ENCODE measurements around the gene C17orf50.

The C17orf50 gene

DNA sequence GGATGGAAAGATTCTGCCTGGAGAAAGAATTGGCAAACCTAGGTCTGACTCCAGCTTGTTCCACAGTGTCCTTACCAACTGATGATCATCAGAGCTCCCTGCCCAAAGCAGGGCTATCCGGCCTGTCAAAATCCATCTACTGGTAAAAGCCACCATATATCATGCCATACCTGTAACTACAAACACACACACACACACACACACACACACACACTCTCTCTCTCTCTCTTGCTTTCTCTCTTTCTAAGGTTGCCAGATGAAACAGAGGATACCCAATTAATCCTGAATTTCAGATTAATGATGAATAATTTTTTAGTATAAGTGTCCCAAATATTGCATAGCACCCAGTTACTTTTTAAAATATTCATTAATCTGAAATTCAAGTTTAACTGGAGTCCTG is 36.3 kb downstream of the C17orf50 start:
- Histone ChIP-seq H3K4me1 (ENCODE audit: control insufficient read depth in 1 of 2, insufficient read depth in 1 of 2, low read depth in 1 of 2, low read length in 1 of 2) (peaks cover 7 to 9% of the 10 kb centered on the region in 2 experiments), H3K9me3 (no peaks in the 10 kb centered on the region), H3K4me3 (ENCODE audit: low read depth in 1 of 2, low read length in 1 of 2) (no peak overlapping the region), H3K36me3 (no peaks in the 10 kb centered on the region), H3K27ac (no peak overlapping the region), H3K27me3 (peaks cover 98% of the 10 kb centered on the region)
- TF ChIP-seq, protein P1, sequence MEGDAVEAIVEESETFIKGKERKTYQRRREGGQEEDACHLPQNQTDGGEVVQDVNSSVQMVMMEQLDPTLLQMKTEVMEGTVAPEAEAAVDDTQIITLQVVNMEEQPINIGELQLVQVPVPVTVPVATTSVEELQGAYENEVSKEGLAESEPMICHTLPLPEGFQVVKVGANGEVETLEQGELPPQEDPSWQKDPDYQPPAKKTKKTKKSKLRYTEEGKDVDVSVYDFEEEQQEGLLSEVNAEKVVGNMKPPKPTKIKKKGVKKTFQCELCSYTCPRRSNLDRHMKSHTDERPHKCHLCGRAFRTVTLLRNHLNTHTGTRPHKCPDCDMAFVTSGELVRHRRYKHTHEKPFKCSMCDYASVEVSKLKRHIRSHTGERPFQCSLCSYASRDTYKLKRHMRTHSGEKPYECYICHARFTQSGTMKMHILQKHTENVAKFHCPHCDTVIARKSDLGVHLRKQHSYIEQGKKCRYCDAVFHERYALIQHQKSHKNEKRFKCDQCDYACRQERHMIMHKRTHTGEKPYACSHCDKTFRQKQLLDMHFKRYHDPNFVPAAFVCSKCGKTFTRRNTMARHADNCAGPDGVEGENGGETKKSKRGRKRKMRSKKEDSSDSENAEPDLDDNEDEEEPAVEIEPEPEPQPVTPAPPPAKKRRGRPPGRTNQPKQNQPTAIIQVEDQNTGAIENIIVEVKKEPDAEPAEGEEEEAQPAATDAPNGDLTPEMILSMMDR (IDR thresholded peaks at IDR 0.05): no peak

DNA sequence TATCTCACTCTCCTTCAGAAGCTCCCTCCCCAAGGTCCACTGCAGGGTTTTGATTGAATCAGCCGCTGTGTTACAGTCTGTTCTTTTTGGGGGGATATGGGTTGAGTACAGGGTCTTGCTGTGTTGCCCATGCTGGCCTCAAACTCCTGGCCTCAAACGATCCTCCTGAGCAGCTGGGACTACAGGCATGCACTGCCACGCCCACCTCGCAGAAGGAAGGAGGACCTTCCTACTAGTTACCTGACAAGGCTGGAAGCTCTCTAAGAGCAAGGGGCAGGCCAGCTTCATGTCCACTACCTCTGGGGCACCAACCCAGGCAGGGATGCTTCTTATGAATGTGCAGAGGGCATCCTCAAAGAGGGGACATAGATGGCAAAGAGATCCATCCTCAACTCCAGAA is 36.7 kb downstream of the C17orf50 start:
- Histone ChIP-seq H3K9me3 (no peaks in the 10 kb centered on the region), H3K4me1 (ENCODE audit: control insufficient read depth in 1 of 2, insufficient read depth in 1 of 2, low read depth in 1 of 2, low read length in 1 of 2) (peaks cover 7 to 9% of the 10 kb centered on the region in 2 experiments), H3K27me3 (peaks cover 96% of the 10 kb centered on the region), H3K36me3 (no peaks in the 10 kb centered on the region), H3K27ac (no peak overlapping the region), H3K4me3 (ENCODE audit: low read depth in 1 of 2, low read length in 1 of 2) (no peak overlapping the region)
- TF ChIP-seq, protein P1 (IDR thresholded peaks at IDR 0.05): no peak

DNA sequence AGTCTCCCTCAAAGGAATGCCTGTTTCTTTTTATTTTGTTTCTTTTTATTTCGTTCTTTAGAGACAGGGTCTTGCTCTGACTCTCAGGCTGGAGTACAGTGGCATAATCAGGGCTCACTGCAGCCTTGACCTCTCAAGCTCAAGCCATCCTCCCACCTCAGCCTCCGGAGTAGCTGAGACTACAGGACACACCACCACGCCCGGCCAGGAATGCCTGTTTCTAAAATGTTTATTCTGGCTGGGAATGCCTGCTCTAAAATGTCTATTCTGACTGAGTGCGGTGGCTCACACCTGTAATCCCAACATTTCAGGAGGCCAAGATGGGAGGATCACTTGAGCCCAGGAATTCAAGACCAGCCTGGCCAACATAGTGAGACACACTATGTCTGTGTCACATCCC is 37.2 kb downstream of the C17orf50 start:
- TF ChIP-seq, protein P1 (IDR thresholded peaks at IDR 0.05): no peak
- peaks cover 7 to 9% of the 10 kb centered on the region in 2 experiments for H3K4me1 ChIP-seq (ENCODE audit: control insufficient read depth in 1 of 2, insufficient read depth in 1 of 2, low read depth in 1 of 2, low read length in 1 of 2)
- H3K36me3 ChIP-seq: no peaks in the 10 kb centered on the region
- no peaks in the 10 kb centered on the region for H3K9me3 ChIP-seq
- H3K4me3 ChIP-seq (ENCODE audit: low read depth in 1 of 2, low read length in 1 of 2): no peak overlapping the region
- H3K27ac ChIP-seq: no peak overlapping the region
- peaks cover 94% of the 10 kb centered on the region for H3K27me3 ChIP-seq

DNA sequence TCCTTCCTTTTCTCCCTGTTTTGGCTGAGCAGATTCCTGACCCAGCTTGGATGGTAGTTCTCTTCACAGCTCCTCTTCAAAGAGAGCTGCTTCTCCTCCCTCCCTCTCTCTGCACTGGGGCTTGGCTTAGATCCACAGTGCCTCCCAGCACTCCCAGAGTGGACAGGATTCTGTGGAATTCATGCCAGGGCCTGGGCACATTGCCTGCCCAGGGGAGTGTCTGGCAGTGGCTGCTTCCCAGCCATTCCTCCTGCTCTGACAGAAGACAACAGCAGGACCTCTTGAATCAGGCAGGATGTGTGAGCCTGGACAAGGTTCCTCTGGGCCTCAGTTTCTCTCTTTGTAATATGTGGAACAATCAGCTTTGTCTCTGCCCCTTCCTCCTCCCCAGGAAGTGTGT is 39.3 kb downstream of the C17orf50 start:
- peaks cover 7 to 9% of the 10 kb centered on the region in 2 experiments for H3K4me1 ChIP-seq (ENCODE audit: control insufficient read depth in 1 of 2, insufficient read depth in 1 of 2, low read depth in 1 of 2, low read length in 1 of 2)
- H3K36me3 ChIP-seq: no peaks in the 10 kb centered on the region
- H3K27me3 ChIP-seq: peaks cover 74% of the 10 kb centered on the region
- no peak overlapping the region for H3K4me3 ChIP-seq (ENCODE audit: low read depth in 1 of 2, low read length in 1 of 2)
- no peaks in the 10 kb centered on the region for H3K9me3 ChIP-seq
- TF ChIP-seq, protein P1 (IDR thresholded peaks at IDR 0.05): no peak
- no peak overlapping the region for H3K27ac ChIP-seq

DNA sequence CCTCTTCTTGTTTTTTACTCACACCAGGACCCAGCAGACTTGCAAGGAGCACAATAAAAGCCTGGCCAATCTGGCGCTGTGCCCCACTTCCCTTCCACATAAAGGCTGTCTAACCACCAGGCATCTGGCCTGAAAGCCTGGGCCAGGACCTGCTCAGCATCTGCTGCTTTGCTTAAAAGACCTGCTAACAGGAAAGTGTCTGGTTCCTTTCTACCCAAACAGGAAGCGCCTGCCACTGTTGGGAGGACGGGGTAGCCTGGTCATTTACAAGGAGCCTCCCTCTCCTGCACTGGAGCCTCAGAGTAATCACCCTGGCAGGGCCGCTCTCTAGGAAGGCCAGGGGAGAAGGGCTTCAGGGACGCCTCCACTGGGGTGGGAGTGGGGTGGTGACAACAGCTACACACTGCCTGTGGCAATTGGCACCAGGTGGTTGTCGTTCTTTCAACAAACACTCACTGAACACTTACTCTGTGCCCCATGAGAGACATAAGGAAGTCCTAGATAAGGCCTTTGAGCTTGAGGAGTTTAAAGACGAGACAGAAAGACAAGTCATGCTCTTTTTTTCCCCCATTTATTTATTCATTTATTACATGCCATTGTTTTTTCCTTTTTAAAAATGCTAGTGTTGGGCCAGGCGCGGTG is 41.0 kb downstream of the C17orf50 start:
- H3K27ac ChIP-seq: no peak overlapping the region
- no peaks in the 10 kb centered on the region for H3K4me1 ChIP-seq (ENCODE audit: control insufficient read depth in 1 of 2, insufficient read depth in 1 of 2, low read depth in 1 of 2, low read length in 1 of 2)
- H3K27me3 ChIP-seq: peaks cover 56% of the 10 kb centered on the region
- no peaks in the 10 kb centered on the region for H3K9me3 ChIP-seq
- H3K4me3 ChIP-seq (ENCODE audit: low read depth in 1 of 2, low read length in 1 of 2): no peak overlapping the region
- no peaks in the 10 kb centered on the region for H3K36me3 ChIP-seq
- TF ChIP-seq, protein P1 (IDR thresholded peaks at IDR 0.05): no peak

All from neutrophil (primary cell).